HG03064 (cell line): ENCODE data around the gene KRT24.
"Not testable (repeated sequence)": the region's sequence is repeated elsewhere in the genome, so short reads cannot be mapped to it uniquely, and the experiment has no call there.

Experiments
- ATAC-seq: cut with Tn5 transposase; IDR thresholded peaks from one replicate; pipeline ENCODE4 v1.9.1; 2021; ENCODE audit warnings: low read depth; ENCODE audit not compliant: unreplicated experiment

KRT24 gene

DNA sequence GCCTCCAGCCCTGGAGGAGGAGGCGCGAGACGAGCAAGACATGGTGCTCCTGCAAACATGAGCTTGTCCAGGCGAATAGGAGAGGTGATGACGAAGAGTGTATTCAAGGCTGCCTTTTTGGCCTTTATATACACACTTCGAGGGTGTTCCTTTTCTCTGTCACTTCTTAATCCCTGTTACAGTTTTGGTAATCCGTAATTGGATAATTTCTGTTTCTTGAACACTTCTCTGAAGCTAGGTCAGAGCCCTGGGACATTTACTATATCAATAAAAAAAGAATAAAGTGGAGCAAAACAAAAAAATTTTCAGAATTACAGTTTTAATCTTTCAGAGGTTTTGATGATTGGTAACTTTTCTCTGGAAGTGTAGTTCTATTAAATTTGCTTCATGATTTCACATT, at the start of gene KRT24:
TSS of gene KRT24 (minus strand) at position 101 of the 400 bp plus-strand sequence. CDS start at position 42, 59 bp downstream.
- ATAC-seq = no peak

DNA sequence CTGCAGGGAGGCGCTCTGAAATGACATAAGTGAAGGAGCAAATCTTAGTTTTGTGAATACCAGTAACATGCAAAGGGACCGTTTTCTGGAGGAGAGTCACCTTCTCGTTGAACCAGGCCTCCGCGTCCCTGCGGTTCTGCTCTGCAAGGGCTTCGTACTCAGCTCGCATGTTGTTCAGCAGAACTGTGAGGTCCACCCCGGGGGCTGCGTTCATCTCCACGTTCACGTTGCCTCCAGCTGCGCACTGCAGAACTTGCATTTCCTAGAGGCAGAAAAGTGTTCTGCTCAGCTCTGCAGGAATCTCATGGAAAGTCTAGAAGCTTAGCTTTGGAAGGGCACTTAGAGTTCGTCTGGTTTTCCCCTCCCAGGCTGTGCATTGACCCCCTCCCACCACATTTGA, 47.5 kb upstream of the KRT24 start:
- ATAC-seq = no peak

DNA sequence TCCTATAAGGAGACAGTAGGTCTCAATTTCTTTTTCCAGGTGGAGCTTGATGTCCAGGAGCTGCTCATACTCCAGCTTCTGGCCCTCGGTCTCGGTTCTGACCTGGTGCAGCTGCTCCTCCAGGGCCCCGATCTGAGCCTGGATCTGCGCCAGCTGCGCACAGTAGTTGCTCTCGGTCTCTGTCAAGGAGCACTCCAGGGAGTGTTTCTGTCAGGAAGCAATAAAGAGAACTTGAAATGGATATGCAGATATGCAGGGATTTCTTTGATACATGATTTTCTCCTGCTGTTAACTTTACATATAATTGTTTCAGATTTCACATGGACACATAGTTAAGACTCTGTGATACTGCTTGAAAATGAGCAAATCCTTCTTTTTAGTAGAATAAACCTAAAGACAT, 46.8 kb upstream of the KRT24 start:
- no peak for ATAC-seq

DNA sequence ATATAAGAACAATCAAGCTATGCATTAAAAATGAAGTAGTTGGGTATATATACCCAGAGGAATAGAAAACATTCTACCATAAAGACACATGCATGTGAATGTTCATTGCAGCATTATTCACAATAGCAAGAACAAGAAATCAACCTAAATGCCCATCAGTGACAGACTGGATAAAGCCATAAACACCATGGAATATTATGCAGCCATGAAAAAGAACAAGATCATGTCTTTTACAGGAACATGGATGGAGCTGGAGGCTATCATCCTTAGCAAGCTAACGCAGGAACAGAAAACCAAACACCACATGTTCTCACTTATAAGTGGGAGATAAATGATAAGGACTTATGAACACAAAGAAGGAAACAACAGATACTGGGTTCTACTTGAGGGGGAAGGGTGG, 45.1 kb upstream of the KRT24 start:
- ATAC-seq = not testable (repeated sequence)

DNA sequence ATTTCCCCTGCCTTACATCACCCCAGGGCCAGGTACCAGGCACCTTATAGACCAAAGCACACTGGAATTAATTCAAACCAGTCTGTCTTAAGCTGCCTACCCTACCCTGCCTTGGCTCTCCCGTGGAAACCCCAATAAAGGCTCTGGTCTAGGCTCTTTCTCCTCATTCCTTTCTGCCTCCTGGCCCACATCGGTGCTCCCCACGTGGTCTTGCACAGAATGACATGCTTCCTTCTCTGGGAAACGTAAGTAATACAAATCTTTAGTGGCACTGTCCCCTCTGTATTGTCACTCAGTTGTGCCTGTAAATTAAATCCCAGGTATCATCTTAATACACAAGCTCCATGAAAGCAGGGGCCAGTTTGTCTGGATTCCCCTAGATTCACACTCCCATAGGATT, 35.0 kb upstream of the KRT24 start:
- ATAC-seq = no peak

DNA sequence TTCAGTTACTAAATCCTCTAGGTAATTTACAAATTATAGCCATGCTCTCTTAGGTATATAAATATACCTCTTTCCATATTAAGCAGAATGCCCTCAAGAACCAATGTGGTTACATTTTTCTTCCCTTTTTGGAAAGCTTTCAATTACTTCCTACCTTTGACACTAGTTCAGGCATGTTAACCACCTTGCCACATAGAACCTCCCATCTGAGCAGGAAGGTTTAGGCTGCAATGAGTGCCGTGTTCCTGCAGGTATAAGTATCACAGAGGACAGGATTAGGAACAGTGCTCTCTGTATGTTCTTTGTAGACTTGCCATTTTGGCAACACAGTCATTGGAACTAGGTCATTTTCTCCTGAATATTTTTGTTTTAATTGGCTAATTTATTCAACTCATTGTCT, 31.5 kb upstream of the KRT24 start:
- ATAC-seq = no peak

DNA sequence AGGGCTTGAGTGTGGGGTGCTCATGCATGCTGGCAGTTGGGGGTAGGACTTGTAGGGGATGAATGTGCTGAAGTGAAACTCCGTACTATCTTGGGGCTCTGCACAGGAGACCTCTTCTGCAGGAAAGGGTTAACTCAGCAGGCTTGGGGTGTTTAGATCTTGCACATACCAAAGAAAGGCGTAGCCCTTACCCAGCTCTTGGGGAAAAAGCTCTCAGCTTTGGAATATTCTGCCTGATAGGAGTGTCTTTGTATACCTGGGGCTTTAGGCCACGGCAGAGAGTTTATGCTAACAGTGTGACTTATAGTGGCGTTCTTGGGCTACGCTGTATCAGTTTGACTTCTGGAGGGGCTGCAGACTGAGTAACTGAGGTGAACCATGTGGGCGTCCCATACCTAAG, 30.5 kb upstream of the KRT24 start:
- no peak for ATAC-seq

DNA sequence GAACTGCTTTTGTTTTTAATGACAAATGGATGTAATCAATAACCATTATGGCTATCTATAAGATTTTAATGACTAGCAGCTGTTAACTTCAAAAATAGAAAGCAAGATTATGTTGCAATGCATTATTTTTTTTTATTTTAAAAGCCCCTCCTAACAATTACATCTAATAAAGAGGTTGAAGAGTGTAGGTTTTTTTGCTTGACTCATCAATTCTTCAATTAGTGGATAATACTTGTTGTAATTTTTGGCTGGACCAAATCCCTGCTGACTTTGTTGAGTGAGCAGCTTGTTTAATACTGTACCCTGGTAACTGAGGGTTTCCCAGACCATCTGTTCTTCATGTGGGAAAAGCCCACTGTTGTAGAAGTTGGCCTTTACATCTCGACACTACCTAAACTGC, 27.4 kb upstream of the KRT24 start:
- no peak for ATAC-seq

DNA sequence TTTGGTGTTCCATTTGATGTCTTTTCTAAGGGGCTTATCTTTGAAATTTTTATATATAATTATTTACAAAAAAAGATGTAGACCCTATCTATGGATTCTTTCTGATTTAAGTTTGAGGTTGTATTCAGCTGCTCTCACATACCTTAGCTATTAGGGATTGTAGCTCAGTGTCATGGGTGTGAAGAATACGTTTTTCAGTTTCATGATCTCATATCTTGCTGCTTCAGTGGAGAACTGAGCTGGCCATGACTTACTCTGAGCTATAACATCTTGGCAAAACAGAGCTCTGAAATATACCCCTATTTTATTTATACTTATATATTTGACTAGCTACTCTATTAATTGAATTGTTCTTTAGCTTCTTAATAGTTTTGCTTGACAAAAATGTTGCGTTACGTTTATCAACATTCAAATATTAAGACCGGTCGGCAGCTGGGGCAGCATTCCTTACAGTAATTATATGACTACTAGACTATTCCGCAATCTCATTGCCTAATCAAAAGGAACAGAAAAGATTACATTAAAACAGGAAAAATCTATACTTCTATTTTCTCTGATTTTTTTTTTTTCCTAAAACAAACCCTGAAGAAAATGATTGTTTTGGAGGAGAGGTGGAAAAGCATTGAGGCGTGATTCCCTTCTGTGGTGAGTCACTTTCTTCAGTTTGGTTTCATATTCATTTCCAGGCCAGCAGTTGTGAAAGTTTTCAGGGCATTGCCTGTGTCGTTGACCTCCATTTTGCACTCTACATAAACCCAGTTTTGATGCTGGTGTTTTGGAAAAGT, 24.1 kb upstream of the KRT24 start:
- ATAC-seq = no peak

DNA sequence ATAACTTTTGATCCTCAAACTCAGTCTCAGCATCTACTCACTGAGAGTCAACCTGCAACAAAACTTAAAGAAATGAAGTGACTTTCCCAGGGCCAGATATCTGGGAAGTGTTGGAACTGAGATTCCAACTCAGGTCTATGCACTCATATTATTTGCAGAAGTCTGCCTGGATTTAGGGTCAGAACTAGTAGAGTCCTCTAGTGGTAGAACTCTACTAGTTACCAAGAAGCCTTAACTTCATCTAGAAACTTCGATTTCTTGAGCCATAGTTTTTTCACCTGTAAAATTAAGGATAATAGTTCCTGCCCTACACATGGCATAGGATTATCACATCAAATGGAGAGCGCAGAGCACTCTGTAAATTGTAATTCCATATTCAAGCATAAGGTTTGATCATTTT, 23.4 kb upstream of the KRT24 start:
- ATAC-seq = no peak

DNA sequence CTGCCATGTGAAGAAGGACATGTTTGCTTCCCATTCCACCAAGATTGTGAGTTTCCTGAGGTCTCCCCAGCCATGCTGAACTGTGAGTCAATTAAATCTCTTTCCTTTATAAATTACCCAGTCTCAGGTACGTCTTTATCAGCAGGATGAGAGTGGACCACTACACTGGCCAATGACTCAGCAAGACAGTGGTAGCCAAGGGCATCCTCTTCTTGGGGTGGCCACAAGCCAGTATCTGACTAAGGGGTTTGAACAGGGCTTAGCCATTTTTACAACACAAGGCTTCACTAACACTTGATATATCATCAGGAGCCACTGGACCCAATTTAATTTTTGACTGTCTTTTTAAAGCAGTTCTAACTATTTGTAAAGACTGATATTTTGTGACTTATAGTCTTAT, 21.1 kb upstream of the KRT24 start:
- ATAC-seq = no peak

DNA sequence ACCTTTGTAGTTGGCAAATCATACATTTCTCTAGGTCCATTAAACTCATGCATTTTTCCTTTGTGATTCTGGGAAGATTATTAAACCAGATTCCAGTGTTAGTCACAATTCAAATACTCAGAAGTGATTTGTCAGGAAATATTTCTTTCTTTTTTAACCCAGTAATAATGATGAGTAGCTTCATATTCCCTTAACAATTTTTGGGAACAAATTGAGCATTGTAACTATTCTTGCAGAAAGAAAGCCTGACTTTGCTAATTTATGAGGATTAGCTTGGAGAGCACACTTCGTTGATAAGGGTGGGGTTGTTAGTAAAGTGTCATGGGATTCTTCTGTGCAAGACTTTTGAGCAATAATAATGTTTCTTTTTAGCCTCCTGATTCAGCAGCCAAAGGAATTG, 18.7 kb upstream of the KRT24 start:
- ATAC-seq = no peak

DNA sequence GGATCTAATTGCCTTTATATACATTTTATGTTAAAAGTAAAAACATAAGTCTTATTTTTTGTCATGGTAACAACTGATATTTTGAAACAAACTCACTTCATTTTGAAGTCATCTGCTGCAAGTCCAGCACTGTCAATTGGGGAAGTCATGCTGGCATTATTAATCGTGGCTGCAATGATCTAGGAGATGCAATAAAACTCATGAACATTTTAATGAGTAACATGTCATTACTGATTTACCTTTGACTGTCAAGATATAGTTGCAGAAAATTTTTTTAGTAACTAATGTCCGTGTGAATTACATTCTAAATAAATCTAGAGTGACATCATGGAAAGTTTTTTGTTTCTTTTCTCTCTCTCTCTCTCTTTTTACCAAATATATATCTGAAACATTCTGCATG, 17.3 kb upstream of the KRT24 start:
- no peak for ATAC-seq

DNA sequence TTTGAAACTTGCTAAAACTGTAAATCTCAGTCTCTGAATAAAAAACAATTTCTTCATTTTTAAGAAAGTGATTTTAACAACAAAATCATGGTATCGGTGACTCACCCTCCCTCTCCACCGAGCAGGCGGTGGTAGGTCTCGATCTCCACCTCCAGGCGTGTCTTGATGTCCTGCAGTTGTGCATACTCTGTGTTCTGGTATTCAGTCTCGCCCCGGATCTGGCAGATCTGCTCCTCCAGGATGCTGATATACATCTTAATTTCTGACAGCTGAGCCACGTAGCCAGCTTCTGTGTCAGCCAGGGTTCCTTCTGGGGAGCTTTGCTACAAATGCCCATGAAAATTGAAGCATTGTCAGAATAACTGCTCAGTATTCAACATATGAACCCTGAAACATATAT, 15.4 kb upstream of the KRT24 start:
- no peak for ATAC-seq

DNA sequence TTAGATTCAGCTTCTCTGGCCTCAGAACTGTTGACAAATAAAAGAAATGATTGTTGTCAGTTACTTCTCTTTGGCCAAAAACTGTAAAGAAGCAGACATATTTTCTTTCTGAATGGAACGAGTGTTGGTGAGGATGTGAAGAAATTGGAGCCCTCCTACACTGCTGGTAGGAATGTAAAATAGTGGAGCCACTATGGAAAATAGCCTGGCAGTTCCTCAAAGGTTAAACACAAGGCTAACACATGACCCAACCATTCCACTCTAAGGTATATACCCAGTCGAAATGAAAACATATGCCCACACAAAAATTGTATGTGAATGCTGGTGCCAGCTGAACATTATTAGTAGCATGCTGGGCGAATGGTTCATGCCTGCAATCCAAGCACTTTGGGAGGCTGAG, 14.2 kb upstream of the KRT24 start:
- ATAC-seq = no peak

DNA sequence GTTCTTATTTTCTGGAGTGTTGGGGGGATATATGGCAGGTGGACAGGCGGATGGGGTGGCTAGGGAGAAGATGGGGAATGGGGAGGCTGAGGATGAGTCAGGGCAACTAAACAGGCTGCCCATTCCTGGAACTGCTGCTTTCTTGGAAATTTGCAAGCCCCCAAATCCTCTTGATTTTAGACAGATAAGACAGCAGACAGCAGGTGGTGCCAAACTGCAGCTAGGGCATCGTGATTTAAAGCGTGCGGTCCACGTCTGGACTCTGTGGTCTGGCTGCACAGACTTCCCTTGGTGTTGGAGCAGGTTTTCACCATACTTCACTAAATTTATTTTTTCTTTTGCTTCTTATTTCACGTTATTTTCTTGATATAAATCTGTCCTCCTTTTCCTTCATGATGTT, 10.9 kb upstream of the KRT24 start:
- no peak for ATAC-seq

DNA sequence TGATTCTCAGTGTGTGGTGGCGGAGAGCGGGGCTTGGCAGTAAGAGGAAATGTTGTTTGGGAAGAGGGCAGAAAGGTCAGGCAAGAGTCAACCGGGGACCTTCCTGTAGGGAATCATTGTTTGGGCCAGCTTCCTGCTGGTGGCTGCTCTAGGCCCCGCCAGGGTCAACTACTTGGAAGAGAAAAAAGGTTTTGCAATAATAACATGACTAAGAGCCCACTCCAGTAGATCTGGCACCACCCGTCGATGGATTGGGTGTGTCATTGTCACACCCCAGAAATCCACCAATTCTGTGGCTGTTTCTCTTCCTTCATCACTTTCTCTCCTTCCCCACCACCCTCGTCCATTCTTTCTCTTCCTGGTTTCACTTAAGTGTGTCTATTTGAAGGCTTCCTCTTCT, 4.2 kb upstream of the KRT24 start:
- ATAC-seq = no peak

DNA sequence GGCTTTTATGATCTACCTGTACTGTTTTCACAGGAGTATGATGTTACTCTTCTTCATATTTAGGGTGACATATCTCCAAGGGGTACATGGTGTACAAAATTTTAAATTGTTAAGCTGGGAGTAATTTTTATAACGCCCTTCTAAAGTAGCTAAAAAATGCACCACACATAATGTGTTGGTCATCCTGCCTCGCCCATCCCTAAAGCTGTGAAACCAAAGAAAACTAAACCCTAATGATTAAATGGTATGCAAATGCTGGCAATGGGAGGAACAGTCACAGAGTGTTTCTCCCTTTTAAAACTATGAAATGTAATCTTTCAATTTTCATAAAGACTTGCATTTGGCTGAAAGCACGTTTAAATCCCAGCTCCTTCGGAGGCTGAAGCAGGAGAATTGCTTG, 2.0 kb upstream of the KRT24 start:
- ATAC-seq = no peak

DNA sequence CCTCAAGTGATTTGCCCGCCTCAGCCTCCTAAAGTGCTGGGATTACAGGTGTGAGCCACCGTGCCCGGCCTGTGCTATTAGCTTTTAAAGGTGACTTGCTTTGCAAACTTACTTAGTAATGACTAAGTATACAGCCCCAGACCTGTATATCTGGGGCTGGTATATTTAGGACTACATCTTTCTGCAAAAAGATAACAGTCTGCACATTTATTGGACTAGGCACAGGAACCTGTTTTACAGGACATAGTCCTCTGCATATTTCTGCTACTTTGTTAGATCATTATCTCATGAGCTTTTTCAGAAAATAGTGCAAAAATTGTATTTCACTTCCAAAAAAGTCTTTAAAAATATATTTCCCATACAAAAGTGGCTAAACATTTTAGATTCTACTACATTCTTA, 1.3 kb downstream of the KRT24 start:
- ATAC-seq = no peak

DNA sequence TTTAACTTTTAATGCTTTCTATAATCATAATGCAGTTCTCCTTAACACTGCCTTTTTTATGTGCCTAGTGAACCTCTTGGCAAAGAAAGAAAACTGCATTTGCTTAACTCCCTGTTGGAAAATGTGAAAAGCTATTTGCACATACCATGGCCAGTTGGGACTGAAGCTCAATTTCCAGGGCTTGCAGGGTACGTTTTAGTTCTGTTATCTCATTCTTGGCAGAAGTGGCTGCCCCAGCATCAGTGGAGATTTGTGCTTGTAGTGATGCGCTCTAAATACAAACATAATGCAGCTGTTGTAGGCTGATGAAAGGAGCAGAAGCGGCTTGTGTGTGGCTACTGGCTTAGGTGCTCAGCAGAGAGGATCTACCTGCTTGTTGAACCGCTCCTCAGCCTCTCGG, 3.7 kb downstream of the KRT24 start:
- ATAC-seq = no peak

DNA sequence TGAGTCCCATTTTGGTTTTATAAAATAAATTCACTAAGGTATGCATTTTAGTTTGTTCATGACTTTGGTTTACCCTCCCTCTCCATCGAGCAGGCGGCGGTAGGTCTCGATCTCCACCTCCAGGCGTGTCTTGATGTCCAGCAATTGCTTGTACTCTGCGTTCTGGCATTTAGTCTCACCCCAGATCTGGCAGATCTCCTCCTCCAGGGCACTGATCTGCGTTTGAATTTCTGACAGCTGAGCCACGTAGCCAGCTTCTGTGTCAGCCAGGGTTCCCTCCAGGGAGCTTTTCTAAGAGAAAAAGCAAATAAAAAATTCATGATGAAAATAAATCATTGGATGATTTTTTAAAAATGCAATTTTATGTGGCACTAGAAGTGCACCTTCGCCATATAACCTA, 4.2 kb downstream of the KRT24 start:
- ATAC-seq = no peak

DNA sequence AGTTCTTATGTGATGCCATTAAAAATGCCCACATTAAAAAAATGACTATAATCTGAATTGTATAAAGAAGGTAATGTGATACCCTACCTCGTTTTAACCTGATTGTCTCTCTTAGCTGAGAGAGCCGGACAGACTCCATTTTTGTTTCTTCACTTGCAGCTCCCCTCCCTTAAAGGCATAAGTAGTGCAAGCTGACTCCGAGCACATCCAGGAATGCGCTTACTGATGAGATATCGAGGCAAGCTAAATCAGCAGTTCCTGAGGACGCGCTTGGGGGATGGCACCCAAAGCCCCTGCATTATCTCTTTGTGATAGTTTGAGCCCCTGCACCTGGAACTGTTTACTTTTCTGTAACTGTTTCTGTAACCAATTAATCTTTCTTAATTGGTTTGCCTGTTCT, 6.3 kb downstream of the KRT24 start:
- no peak for ATAC-seq

DNA sequence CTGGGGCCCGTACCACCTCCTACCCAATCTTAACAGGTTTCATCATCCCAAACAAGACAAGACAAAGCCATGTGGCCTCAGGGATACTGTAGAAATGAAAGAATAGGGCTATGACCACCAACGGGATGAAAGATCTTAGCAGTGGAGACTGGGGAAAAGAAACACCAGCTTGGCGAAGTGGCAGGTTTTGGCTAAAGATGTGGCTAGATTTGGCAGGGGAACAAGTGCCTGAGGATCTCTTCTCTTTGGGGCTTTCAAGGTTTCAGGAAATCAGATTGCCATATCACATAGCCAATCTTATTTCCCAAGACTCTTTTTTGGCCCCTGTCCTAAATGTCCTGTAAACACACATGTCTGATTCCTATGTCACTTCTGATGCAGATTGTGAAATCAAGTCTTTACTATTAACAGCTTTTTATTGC, 6.9 kb downstream of the KRT24 start:
- no peak for ATAC-seq
